GM12878 (cell line): ENCODE results near the gene TOP2B. TPM values are rescaled to one million over a fixed set of nuclear protein-coding genes. Genes with fewer than 3 reads are reported as not detected.

Source experiments
- ATAC-seq: fragments of 200-7000 bp; cut with Tn5 transposase; 3 replicates; pipeline ENCODE4 v1.9.1; 2020; ENCODE audit warnings: mild to moderate bottlenecking, moderate library complexity
- BruUV-seq: library from RNA; stranded (reverse); fragments of 400-500 nt; replicated peaks from 2 replicates; lab custom pipeline; 2021; lab: Mats Ljungman, UMichigan
- CTCF ChIA-PET: fragments of 300-600 bp; sonication (Branson Sonifier 250); formaldehyde crosslinking; extraction: SDS; loops from one replicate; lab custom pipeline; 2021; ENCODE audit warnings: inconsistent platforms; lab: Yijun Ruan, JAX
- POLR2A ChIA-PET: fragments of 350-600 bp; formaldehyde crosslinking; extraction: SDS; loops from one replicate; lab custom pipeline; 2021; ENCODE audit warnings: inconsistent platforms; lab: Charles Lee
- RAD21 ChIA-PET: fragments of 300-600 bp; sonication (Branson Sonifier 250); formaldehyde crosslinking; loops from one replicate; lab custom pipeline; 2023; ENCODE audit warnings: antibody characterized with exemption; ENCODE audit not compliant: unreplicated experiment; lab: Charles Lee
- SMC1A ChIA-PET: fragments of 300-600 bp; sonication (Branson Sonifier 250); formaldehyde crosslinking; loops from one replicate; lab custom pipeline; 2023; ENCODE audit not compliant: unreplicated experiment, uncharacterized antibody; lab: Charles Lee
- DNase-seq: peaks from one replicate; pipeline ENCODE4 v3.0.0-alpha.2; 2011; ENCODE audit warnings: low read depth, low spot score
- FAIRE-seq: peaks from 3 replicates; lab custom pipeline; 2011; peaks lifted over from hg19 to GRCh38; lab: Jason Lieb, UNC
- H2AFZ ChIP-seq: 2 replicates; pipeline ENCODE4 v1.6.0; 2011; ENCODE audit warnings: low read depth, low read length, control low read depth; ENCODE audit not compliant: control insufficient read depth
- H3K27ac ChIP-seq: 2 replicates; pipeline ENCODE4 v1.5.1; 2011; ENCODE audit warnings: control low read depth; ENCODE audit not compliant: control insufficient read depth, insufficient read depth
- H3K27me3 ChIP-seq, 2 experiments: replicated peaks in 1 of 2; 2 replicates each; pipeline versions ENCODE4 v1.6.0 to v1.6.1; 2011; ENCODE audit warnings: low read length in 1 of 2; ENCODE audit not compliant: control insufficient read depth in 2 of 2, insufficient read depth in 2 of 2
- H3K36me3 ChIP-seq, 2 experiments: 2 replicates each; pipeline ENCODE4 v1.5.1; 2011; ENCODE audit warnings: low read length in 1 of 2; ENCODE audit not compliant: control insufficient read depth in 2 of 2, insufficient read depth in 2 of 2
- H3K4me1 ChIP-seq: 2 replicates; pipeline ENCODE4 v1.6.1; 2011; ENCODE audit warnings: mild to moderate bottlenecking, low read length, moderate library complexity, mixed read lengths; ENCODE audit not compliant: control insufficient read depth, insufficient read depth
- H3K4me2 ChIP-seq: 2 replicates; pipeline ENCODE4 v1.6.0; 2011; ENCODE audit warnings: control low read depth; ENCODE audit not compliant: control insufficient read depth, insufficient read depth
- H3K4me3 ChIP-seq: fragments of 200-600 bp; sonication (generic); 2 replicates; pipeline ENCODE4 v1.5.1; 2016
- H3K79me2 ChIP-seq: 2 replicates; pipeline ENCODE4 v1.6.0; 2011; ENCODE audit warnings: low read length; ENCODE audit not compliant: control insufficient read depth, insufficient read depth
- H3K9ac ChIP-seq: 2 replicates; pipeline ENCODE4 v1.8.0; 2011; ENCODE audit warnings: low read length, control low read depth, mixed read lengths; ENCODE audit not compliant: control insufficient read depth, insufficient read depth
- H3K9me3 ChIP-seq: replicated peaks from 3 replicates; pipeline ENCODE4 v1.5.1; 2011; ENCODE audit warnings: mild to moderate bottlenecking, low read length; ENCODE audit not compliant: control insufficient read depth, insufficient read depth
- H4K20me1 ChIP-seq: 2 replicates; pipeline ENCODE4 v1.6.0; 2011; ENCODE audit not compliant: control insufficient read depth, insufficient read depth
- ATF7 ChIP-seq: fragments of 450-650 bp; IDR thresholded peaks from 2 replicates; pipeline ENCODE4 v1.6.1; 2016; ENCODE audit warnings: low read depth, mild to moderate bottlenecking
- CREB1 ChIP-seq: IDR thresholded peaks from 2 replicates; pipeline ENCODE4 v1.6.1; 2012; ENCODE audit warnings: low read depth, mild to moderate bottlenecking, inconsistent platforms
- IRF4 ChIP-seq: IDR thresholded peaks from 2 replicates; pipeline ENCODE4 v1.6.1; 2011; ENCODE audit warnings: low read depth, low read length
- JUND ChIP-seq: IDR thresholded peaks from 2 replicates; pipeline ENCODE4 v1.6.1; 2012; ENCODE audit warnings: low read depth, mild to moderate bottlenecking, low read length, improper control_type of control experiment, moderate library complexity
- PML ChIP-seq: IDR thresholded peaks from 2 replicates; pipeline ENCODE4 v1.6.1; 2012; ENCODE audit warnings: low read length, inconsistent platforms
- RCOR1 ChIP-seq: conservative IDR thresholded peaks from 2 replicates; pipeline ENCODE4 v1.6.1; 2012; ENCODE audit warnings: low read depth, low read length, improper control_type of control experiment
- SMC3 ChIP-seq: IDR thresholded peaks from 2 replicates; pipeline ENCODE4 v1.6.1; 2011; ENCODE audit warnings: low read length, improper control_type of control experiment, borderline replicate concordance
- TCF3 ChIP-seq: IDR thresholded peaks from 2 replicates; pipeline ENCODE4 v1.6.1; 2012; ENCODE audit warnings: low read depth, mild to moderate bottlenecking, low read length, borderline replicate concordance; ENCODE audit not compliant: insufficient read depth
- ZNF274 ChIP-seq: IDR thresholded peaks from one replicate; pipeline ENCODE4 v1.8.0; 2011; ENCODE audit not compliant: insufficient read length, insufficient read depth
- WGBS: methylation state at CpG from one replicate; pipeline ENCODE4 v1.1.6; 2016; ENCODE audit warnings: low lambda C conversion rate; ENCODE audit not compliant: insufficient replicate concordance, insufficient coverage; ENCODE audit errors: missing lambda C conversion rate; 5-methylcytosine and 5-hydroxymethylcytosine counted together
- in situ Hi-C: fragments of 300-500 bp; cut with MboI; formaldehyde crosslinking; loops from 9 replicates; pipeline ENCODE4 v1.14.3; 2018; ENCODE audit warnings: mixed read lengths
- intact Hi-C: fragments of 100-400 bp; cut with micrococcal nuclease; formaldehyde crosslinking; loops from one replicate; pipeline ENCODE4 v1.14.2; 2022; ENCODE audit not compliant: unreplicated experiment
- polyA plus RNA-seq, 11 experiments: library from polyadenylated mRNA; depleted of rRNA in 4 of 11; unstranded in 6 of 11; stranded (reverse) in 5 of 11; fragments of >200 nt; fragmentation: Nextera tagmentation in 4 of 11; fragmentation: Illumina TruSeq in 1 of 11; extraction: Ambion mirVana in 4 of 11; extraction: Trizol in 1 of 11; gene quantifications; 1 replicate in 1 of 11; 2 replicates in 10 of 11; pipeline versions ENCODE4 v1.2.1 to v1.2.3, GENCODE V29; 2011 to 2016; ENCODE audit warnings: inconsistent platforms in 2 of 11, missing spikeins in 2 of 11, low read depth in 1 of 11
- total RNA-seq, 4 experiments: library from RNA; depleted of rRNA in 3 of 4; stranded (reverse); fragments of >200 nt in 3 of 4; fragmentation: Illumina TruSeq in 1 of 4; extraction: Trizol in 1 of 4; gene quantifications; 2 replicates each; pipeline versions ENCODE4 v1.2.1 to v1.2.3, GENCODE V29; 2013 to 2021
- TF ChIP-seq, protein P1 (sequence below): fragments of 450-650 bp; IDR thresholded peaks from 2 replicates; pipeline ENCODE4 v1.6.1; 2016; ENCODE audit warnings: mild to moderate bottlenecking, moderate library complexity, borderline replicate concordance
- TF ChIP-seq, protein P2 (sequence below): IDR thresholded peaks from 2 replicates; pipeline ENCODE4 v1.6.1; 2011; ENCODE audit warnings: borderline replicate concordance, low read depth, mild to moderate bottlenecking, moderate library complexity, mixed read lengths, low read length; ENCODE audit not compliant: insufficient read depth; ENCODE audit errors: extremely low read length
- TF ChIP-seq, protein P3 (sequence below): fragments of 150-350 bp; IDR thresholded peaks from 2 replicates; pipeline ENCODE4 v1.6.1; 2014; ENCODE audit warnings: mild to moderate bottlenecking, low read depth, low read length

The TOP2B gene
- total and polyA plus RNA-seq, 10 of the 15 experiments (the other 5 are each of a cell fraction or from before 2014, with no cell fraction given), result 28.6 to 134 (median 83.4) TPM

DNA sequence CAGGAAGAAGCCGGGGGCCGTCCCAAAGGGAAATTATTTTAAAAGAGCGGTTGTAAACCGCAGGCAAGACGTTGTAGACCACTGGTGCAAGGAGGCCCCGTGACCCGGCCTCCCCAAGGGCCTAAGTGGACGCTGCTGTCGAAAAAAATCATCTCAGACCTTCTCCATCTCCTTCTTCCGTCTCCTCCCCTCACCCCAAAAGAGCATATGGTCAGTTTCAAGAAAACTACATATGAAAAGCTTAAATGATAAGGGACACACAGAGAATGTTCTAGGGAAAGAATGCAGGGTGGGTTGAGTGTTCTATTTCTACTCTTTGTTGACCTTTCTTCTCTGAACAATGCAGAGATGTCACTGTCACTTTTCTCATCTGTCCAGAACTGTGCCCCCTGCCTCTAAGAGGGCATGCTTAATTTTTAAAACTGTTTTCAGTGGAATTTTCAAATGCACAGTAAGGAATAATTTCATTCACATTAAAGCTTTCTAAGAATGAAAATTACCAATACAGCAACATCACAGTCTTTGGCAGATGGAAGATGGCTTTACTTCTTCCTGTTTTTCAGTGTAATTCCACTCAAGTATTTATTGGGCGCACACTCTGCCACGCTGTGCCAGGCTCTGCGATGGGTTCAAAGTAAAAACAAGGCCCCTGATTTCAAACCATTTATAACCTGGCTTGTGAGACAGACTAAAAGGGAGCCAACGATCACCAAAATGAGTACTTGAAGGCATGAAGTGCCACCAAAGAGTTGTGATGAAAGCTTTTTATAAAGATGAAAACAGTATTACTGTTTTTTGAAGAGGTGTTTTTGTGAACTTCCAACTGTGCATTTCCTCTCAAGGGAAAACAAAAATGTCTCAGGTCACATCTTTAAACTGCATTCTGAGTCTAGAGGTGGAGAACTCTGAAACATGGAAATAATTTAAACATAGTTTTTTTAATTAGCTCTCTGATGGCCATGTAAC is 891 bp upstream of the TOP2B start:
- Histone ChIP-seq H2AFZ (peak overlapping the region; percentile 80), H3K9me3 (no peaks in the 10 kb centered on the region), H3K4me2 (peak overlapping the region; percentile 98), H3K4me1 (peaks cover 11% of the 10 kb centered on the region), H3K27ac (peak overlapping the region; percentile 92), H3K9ac (peak overlapping the region; percentile 88), H3K27me3 (no peaks in the 10 kb centered on the region), H4K20me1 (0 out of 2 replicates have a peak, but pooled peaks cover 4% of the 10 kb centered on the region), H3K36me3 (no peaks in the 10 kb centered on the region), H3K79me2 (peaks cover 40% of the 10 kb centered on the region), H3K4me3 (peak overlapping the region; percentile 72)
- POLR2A ChIA-PET, result interaction anchor here (0.7 to 1.7 kb wide), 7 partner anchors 29 to 192 kb away, joined by 3 to 6 read pairs (median 4); partner anchors contain the start of gene OXSM
- SMC1A ChIA-PET, result interaction anchor here (0.5 to 3.2 kb wide), 14 partner anchors 11 to 188 kb away, joined by 3 to 9 read pairs (median 4); no protein-coding TSS in a partner anchor
- CTCF ChIA-PET, result interaction anchor here (0.6 to 2.3 kb wide), 7 partner anchors 12 to 243 kb away, joined by 3 to 16 read pairs (median 3); no protein-coding TSS in a partner anchor
- FAIRE-seq (no peak), ATAC-seq (peak; percentile 62), DNase-seq (no peak)
- WGBS, result 8% methylated on average over 12 of the region's 14 CpGs
- BruUV-seq, result TSS peak; percentile 80
- in situ Hi-C loops (loop anchor here (5.0 kb wide), 1 partner anchor 117 kb away; the partner anchor contains the start of gene NGLY1), intact Hi-C loops (loop anchor here (5.0 kb wide), 1 partner anchor 57 kb away; no protein-coding TSS in a partner anchor)
- RAD21 ChIA-PET, result interaction anchor here (0.8 to 1.7 kb wide), 6 partner anchors 18 to 192 kb away, joined by 3 to 9 read pairs (median 4); partner anchors contain the start of genes NGLY1 and OXSM
- TF ChIP-seq ZNF274 (no peak), TCF3 (no peak), RCOR1 (no peak), IRF4 (no peak), ATF7 (no peak), CREB1 (no peak), SMC3 (no peak), PML (no peak), JUND (no peak)
- TF ChIP-seq, protein P1, sequence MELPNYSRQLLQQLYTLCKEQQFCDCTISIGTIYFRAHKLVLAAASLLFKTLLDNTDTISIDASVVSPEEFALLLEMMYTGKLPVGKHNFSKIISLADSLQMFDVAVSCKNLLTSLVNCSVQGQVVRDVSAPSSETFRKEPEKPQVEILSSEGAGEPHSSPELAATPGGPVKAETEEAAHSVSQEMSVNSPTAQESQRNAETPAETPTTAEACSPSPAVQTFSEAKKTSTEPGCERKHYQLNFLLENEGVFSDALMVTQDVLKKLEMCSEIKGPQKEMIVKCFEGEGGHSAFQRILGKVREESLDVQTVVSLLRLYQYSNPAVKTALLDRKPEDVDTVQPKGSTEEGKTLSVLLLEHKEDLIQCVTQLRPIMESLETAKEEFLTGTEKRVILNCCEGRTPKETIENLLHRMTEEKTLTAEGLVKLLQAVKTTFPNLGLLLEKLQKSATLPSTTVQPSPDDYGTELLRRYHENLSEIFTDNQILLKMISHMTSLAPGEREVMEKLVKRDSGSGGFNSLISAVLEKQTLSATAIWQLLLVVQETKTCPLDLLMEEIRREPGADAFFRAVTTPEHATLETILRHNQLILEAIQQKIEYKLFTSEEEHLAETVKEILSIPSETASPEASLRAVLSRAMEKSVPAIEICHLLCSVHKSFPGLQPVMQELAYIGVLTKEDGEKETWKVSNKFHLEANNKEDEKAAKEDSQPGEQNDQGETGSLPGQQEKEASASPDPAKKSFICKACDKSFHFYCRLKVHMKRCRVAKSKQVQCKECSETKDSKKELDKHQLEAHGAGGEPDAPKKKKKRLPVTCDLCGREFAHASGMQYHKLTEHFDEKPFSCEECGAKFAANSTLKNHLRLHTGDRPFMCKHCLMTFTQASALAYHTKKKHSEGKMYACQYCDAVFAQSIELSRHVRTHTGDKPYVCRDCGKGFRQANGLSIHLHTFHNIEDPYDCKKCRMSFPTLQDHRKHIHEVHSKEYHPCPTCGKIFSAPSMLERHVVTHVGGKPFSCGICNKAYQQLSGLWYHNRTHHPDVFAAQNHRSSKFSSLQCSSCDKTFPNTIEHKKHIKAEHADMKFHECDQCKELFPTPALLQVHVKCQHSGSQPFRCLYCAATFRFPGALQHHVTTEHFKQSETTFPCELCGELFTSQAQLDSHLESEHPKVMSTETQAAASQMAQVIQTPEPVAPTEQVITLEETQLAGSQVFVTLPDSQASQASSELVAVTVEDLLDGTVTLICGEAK, result no peak
- TF ChIP-seq, protein P2, sequence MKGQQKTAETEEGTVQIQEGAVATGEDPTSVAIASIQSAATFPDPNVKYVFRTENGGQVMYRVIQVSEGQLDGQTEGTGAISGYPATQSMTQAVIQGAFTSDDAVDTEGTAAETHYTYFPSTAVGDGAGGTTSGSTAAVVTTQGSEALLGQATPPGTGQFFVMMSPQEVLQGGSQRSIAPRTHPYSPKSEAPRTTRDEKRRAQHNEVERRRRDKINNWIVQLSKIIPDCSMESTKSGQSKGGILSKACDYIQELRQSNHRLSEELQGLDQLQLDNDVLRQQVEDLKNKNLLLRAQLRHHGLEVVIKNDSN, result no peak
- TF ChIP-seq, protein P3, sequence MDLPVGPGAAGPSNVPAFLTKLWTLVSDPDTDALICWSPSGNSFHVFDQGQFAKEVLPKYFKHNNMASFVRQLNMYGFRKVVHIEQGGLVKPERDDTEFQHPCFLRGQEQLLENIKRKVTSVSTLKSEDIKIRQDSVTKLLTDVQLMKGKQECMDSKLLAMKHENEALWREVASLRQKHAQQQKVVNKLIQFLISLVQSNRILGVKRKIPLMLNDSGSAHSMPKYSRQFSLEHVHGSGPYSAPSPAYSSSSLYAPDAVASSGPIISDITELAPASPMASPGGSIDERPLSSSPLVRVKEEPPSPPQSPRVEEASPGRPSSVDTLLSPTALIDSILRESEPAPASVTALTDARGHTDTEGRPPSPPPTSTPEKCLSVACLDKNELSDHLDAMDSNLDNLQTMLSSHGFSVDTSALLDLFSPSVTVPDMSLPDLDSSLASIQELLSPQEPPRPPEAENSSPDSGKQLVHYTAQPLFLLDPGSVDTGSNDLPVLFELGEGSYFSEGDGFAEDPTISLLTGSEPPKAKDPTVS, result no peak
